ENCODE measurements around the gene NCOA1. TPM values are rescaled to one million over a fixed set of nuclear protein-coding genes. Genes with fewer than 3 reads are reported as not detected.

NCOA1 gene
- total RNA-seq, 1 experiment from 2014 or later, result 4.1 TPM

- no peaks in the 10 kb centered on the region for H3K79me2 ChIP-seq (ENCODE audit: low read length)
- no peaks in the 10 kb centered on the region for H4K20me1 ChIP-seq (ENCODE audit: insufficient read depth, low read depth, low read length)
- H3K27me3 ChIP-seq (ENCODE audit: low read length), result no peaks in the 10 kb centered on the region
- no peaks in the 10 kb centered on the region for H3K36me3 ChIP-seq (ENCODE audit: insufficient read depth, low read length)
- H3K4me3 ChIP-seq (ENCODE audit: low read length), result no peak overlapping the region
- DNase-seq, result no peak
- no peak overlapping the region for H2AFZ ChIP-seq (ENCODE audit: low read length)
- no peak overlapping the region for H3K4me2 ChIP-seq (ENCODE audit: low read depth, low read length, poor library complexity, severe bottlenecking)
- no peak overlapping the region for H3K27ac ChIP-seq (ENCODE audit: low read length)
- no peaks in the 10 kb centered on the region for H3K9me2 ChIP-seq (replicated peaks; ENCODE audit: insufficient read depth, low read length)
- no peaks in the 10 kb centered on the region for H3K4me1 ChIP-seq (ENCODE audit: low read length)
- no peak overlapping the region for H3K9ac ChIP-seq (ENCODE audit: low read length)
- no peaks in the 10 kb centered on the region for H3K9me3 ChIP-seq (ENCODE audit: low read length)
These were observed 270.8 kb downstream of the NCOA1 start for GRCh38 chr2:24761866-24762265.

- H3K9me3 ChIP-seq (ENCODE audit: low read length), result no peaks in the 10 kb centered on the region
- no peaks in the 10 kb centered on the region for H3K4me1 ChIP-seq (ENCODE audit: low read length)
- DNase-seq, result no peak
- no peaks in the 10 kb centered on the region for H3K9me2 ChIP-seq (replicated peaks; ENCODE audit: insufficient read depth, low read length)
- H2AFZ ChIP-seq (ENCODE audit: low read length), result no peak overlapping the region
- no peaks in the 10 kb centered on the region for H3K36me3 ChIP-seq (ENCODE audit: insufficient read depth, low read length)
- H3K4me2 ChIP-seq (ENCODE audit: low read depth, low read length, poor library complexity, severe bottlenecking), result no peak overlapping the region
- no peak overlapping the region for H3K9ac ChIP-seq (ENCODE audit: low read length)
- no peaks in the 10 kb centered on the region for H3K27me3 ChIP-seq (ENCODE audit: low read length)
- H3K79me2 ChIP-seq (ENCODE audit: low read length), result no peaks in the 10 kb centered on the region
- no peak overlapping the region for H3K4me3 ChIP-seq (ENCODE audit: low read length)
- H3K27ac ChIP-seq (ENCODE audit: low read length), result no peak overlapping the region
- H4K20me1 ChIP-seq (ENCODE audit: insufficient read depth, low read depth, low read length), result no peaks in the 10 kb centered on the region
These were observed 271.5 kb downstream of the NCOA1 start for GRCh38 chr2:24762518-24762917.

GRCh38 chr2:24763843-24764242, 272.8 kb downstream of the NCOA1 start:
- Histone ChIP-seq H3K9me3 (ENCODE audit: low read length) (no peaks in the 10 kb centered on the region), H3K4me3 (ENCODE audit: low read length) (no peak overlapping the region), H3K79me2 (ENCODE audit: low read length) (no peaks in the 10 kb centered on the region), H3K9ac (ENCODE audit: low read length) (no peak overlapping the region), H3K27ac (ENCODE audit: low read length) (no peak overlapping the region), H3K4me2 (ENCODE audit: low read depth, low read length, poor library complexity, severe bottlenecking) (no peak overlapping the region), H3K27me3 (ENCODE audit: low read length) (no peaks in the 10 kb centered on the region), H4K20me1 (ENCODE audit: insufficient read depth, low read depth, low read length) (no peaks in the 10 kb centered on the region), H2AFZ (ENCODE audit: low read length) (no peak overlapping the region), H3K9me2 (replicated peaks; ENCODE audit: insufficient read depth, low read length) (no peaks in the 10 kb centered on the region), H3K4me1 (ENCODE audit: low read length) (no peaks in the 10 kb centered on the region), H3K36me3 (ENCODE audit: insufficient read depth, low read length) (no peaks in the 10 kb centered on the region)
- DNase-seq, result no peak

GRCh38 chr2:24766609-24767008, 275.6 kb downstream of the NCOA1 start:
- Histone ChIP-seq H4K20me1 (ENCODE audit: insufficient read depth, low read depth, low read length) (no peaks in the 10 kb centered on the region), H3K36me3 (ENCODE audit: insufficient read depth, low read length) (no peaks in the 10 kb centered on the region), H3K27me3 (ENCODE audit: low read length) (no peaks in the 10 kb centered on the region), H3K9ac (ENCODE audit: low read length) (no peak overlapping the region), H3K9me2 (replicated peaks; ENCODE audit: insufficient read depth, low read length) (no peaks in the 10 kb centered on the region), H3K4me2 (ENCODE audit: low read depth, low read length, poor library complexity, severe bottlenecking) (no peak overlapping the region), H3K4me1 (ENCODE audit: low read length) (no peaks in the 10 kb centered on the region), H3K79me2 (ENCODE audit: low read length) (no peaks in the 10 kb centered on the region), H3K4me3 (ENCODE audit: low read length) (no peak overlapping the region), H2AFZ (ENCODE audit: low read length) (no peak overlapping the region), H3K27ac (ENCODE audit: low read length) (no peak overlapping the region), H3K9me3 (ENCODE audit: low read length) (no peaks in the 10 kb centered on the region)
- no peak for DNase-seq

- Histone ChIP-seq H3K9ac (ENCODE audit: low read length) (no peak overlapping the region), H4K20me1 (ENCODE audit: insufficient read depth, low read depth, low read length) (no peaks in the 10 kb centered on the region), H3K27me3 (ENCODE audit: low read length) (no peaks in the 10 kb centered on the region), H3K9me3 (ENCODE audit: low read length) (no peaks in the 10 kb centered on the region), H2AFZ (ENCODE audit: low read length) (no peak overlapping the region), H3K79me2 (ENCODE audit: low read length) (no peaks in the 10 kb centered on the region), H3K9me2 (replicated peaks; ENCODE audit: insufficient read depth, low read length) (no peaks in the 10 kb centered on the region), H3K4me3 (ENCODE audit: low read length) (no peak overlapping the region), H3K27ac (ENCODE audit: low read length) (no peak overlapping the region), H3K4me1 (ENCODE audit: low read length) (no peaks in the 10 kb centered on the region), H3K4me2 (ENCODE audit: low read depth, low read length, poor library complexity, severe bottlenecking) (no peak overlapping the region), H3K36me3 (ENCODE audit: insufficient read depth, low read length) (no peaks in the 10 kb centered on the region)
- DNase-seq, result no peak
These were observed 277.0 kb downstream of the NCOA1 start for GRCh38 chr2:24768013-24768412.

- no peak overlapping the region for H3K27ac ChIP-seq (ENCODE audit: low read length)
- H2AFZ ChIP-seq (ENCODE audit: low read length), result no peak overlapping the region
- no peak for DNase-seq
- no peaks in the 10 kb centered on the region for H3K27me3 ChIP-seq (ENCODE audit: low read length)
- no peaks in the 10 kb centered on the region for H4K20me1 ChIP-seq (ENCODE audit: insufficient read depth, low read depth, low read length)
- H3K9me3 ChIP-seq (ENCODE audit: low read length), result no peaks in the 10 kb centered on the region
- no peaks in the 10 kb centered on the region for H3K9me2 ChIP-seq (replicated peaks; ENCODE audit: insufficient read depth, low read length)
- H3K36me3 ChIP-seq (ENCODE audit: insufficient read depth, low read length), result no peaks in the 10 kb centered on the region
- H3K4me1 ChIP-seq (ENCODE audit: low read length), result no peaks in the 10 kb centered on the region
- H3K4me2 ChIP-seq (ENCODE audit: low read depth, low read length, poor library complexity, severe bottlenecking), result no peak overlapping the region
- no peak overlapping the region for H3K9ac ChIP-seq (ENCODE audit: low read length)
- H3K79me2 ChIP-seq (ENCODE audit: low read length), result no peaks in the 10 kb centered on the region
- no peak overlapping the region for H3K4me3 ChIP-seq (ENCODE audit: low read length)
These were observed 277.5 kb downstream of the NCOA1 start for GRCh38 chr2:24768601-24769000.

- Histone ChIP-seq H3K27ac (ENCODE audit: low read length) (no peak overlapping the region), H3K79me2 (ENCODE audit: low read length) (no peaks in the 10 kb centered on the region), H3K4me2 (ENCODE audit: low read depth, low read length, poor library complexity, severe bottlenecking) (no peak overlapping the region), H3K9ac (ENCODE audit: low read length) (no peak overlapping the region), H3K4me1 (ENCODE audit: low read length) (no peaks in the 10 kb centered on the region), H3K4me3 (ENCODE audit: low read length) (no peak overlapping the region), H2AFZ (ENCODE audit: low read length) (no peak overlapping the region), H3K36me3 (ENCODE audit: insufficient read depth, low read length) (no peaks in the 10 kb centered on the region), H3K27me3 (ENCODE audit: low read length) (no peaks in the 10 kb centered on the region), H3K9me3 (ENCODE audit: low read length) (no peaks in the 10 kb centered on the region), H3K9me2 (replicated peaks; ENCODE audit: insufficient read depth, low read length) (no peaks in the 10 kb centered on the region), H4K20me1 (ENCODE audit: insufficient read depth, low read depth, low read length) (no peaks in the 10 kb centered on the region)
- no peak for DNase-seq
These were observed 280.0 kb downstream of the NCOA1 start for GRCh38 chr2:24771061-24771460.

GRCh38 chr2:24771764-24772586, 280.9 kb downstream of the NCOA1 start:
- no peak for DNase-seq
- Histone ChIP-seq H3K4me1 (ENCODE audit: low read length) (peaks cover 4% of the 10 kb centered on the region), H3K4me3 (ENCODE audit: low read length) (no peak overlapping the region), H3K9me2 (replicated peaks; ENCODE audit: insufficient read depth, low read length) (no peaks in the 10 kb centered on the region), H3K9ac (ENCODE audit: low read length) (no peak overlapping the region), H3K27me3 (ENCODE audit: low read length) (no peaks in the 10 kb centered on the region), H3K36me3 (ENCODE audit: insufficient read depth, low read length) (no peaks in the 10 kb centered on the region), H3K9me3 (ENCODE audit: low read length) (no peaks in the 10 kb centered on the region), H2AFZ (ENCODE audit: low read length) (no peak overlapping the region), H4K20me1 (ENCODE audit: insufficient read depth, low read depth, low read length) (no peaks in the 10 kb centered on the region), H3K79me2 (ENCODE audit: low read length) (no peaks in the 10 kb centered on the region), H3K4me2 (ENCODE audit: low read depth, low read length, poor library complexity, severe bottlenecking) (no peak overlapping the region), H3K27ac (ENCODE audit: low read length) (no peak overlapping the region)

Measured in Karpas-422 (cell line).